SK-N-SH (cell line): ENCODE results near the gene LKAAEAR1. TPM values are rescaled to one million over a fixed set of nuclear protein-coding genes. Genes with fewer than 3 reads are reported as not detected.

ENCODE experiments used
- CTCF ChIA-PET: fragments of 300-600, 350-600 bp; formaldehyde crosslinking; extraction: SDS; loops from one replicate; lab custom pipeline; 2021; lab: Yijun Ruan, JAX
- POLR2A ChIA-PET: fragments of 350-600 bp; sonication (Branson Sonifier 250); formaldehyde crosslinking; extraction: SDS; loops from one replicate; lab custom pipeline; 2020; ENCODE audit warnings: antibody characterized with exemption, inconsistent platforms; lab: Yijun Ruan, JAX
- DNase-seq: peaks from one replicate; pipeline ENCODE4 v3.0.0; 2012
- H2AFZ ChIP-seq: fragments of 200-600 bp; sonication (generic); 2 replicates; pipeline ENCODE4 v1.8.1; 2016; ENCODE audit warnings: antibody characterized with exemption, mild to moderate bottlenecking, low read depth
- H3F3A ChIP-seq: fragments of 200-600 bp; sonication (generic); replicated peaks from 2 replicates; pipeline ENCODE3; 2016; ENCODE audit warnings: antibody characterized with exemption, mild to moderate bottlenecking; ENCODE audit not compliant: insufficient read depth
- H3K27ac ChIP-seq, 2 experiments: fragments of 200-500 bp in 1 of 2; fragments of 200-600 bp in 1 of 2; sonication (Bioruptor generic) in 1 of 2; sonication (generic), shearing (Covaris generic) in 1 of 2; 2 replicates each; pipeline versions ENCODE4 v1.5.1 to v1.6.1; 2014 to 2016; ENCODE audit warnings: low read depth in 2 of 2, inconsistent platforms in 1 of 2, low read length in 1 of 2, mild to moderate bottlenecking in 1 of 2, mixed read lengths in 1 of 2
- H3K27me3 ChIP-seq: fragments of 200-600 bp; sonication (generic), shearing (Covaris generic); 2 replicates; pipeline ENCODE4 v1.6.1; 2016; ENCODE audit warnings: mixed run types; ENCODE audit not compliant: insufficient read depth
- H3K36me3 ChIP-seq, 2 experiments: fragments of 200-500 bp in 1 of 2; fragments of 200-600 bp in 1 of 2; sonication (Bioruptor generic) in 1 of 2; sonication (generic) in 1 of 2; replicated peaks in 1 of 2; 2 replicates each; pipeline versions ENCODE3 to v1.5.1; 2014 to 2016; ENCODE audit warnings: low read length in 1 of 2, mild to moderate bottlenecking in 1 of 2; ENCODE audit not compliant: insufficient read depth in 2 of 2, control insufficient read depth in 1 of 2
- H3K4me1 ChIP-seq, 2 experiments: fragments of 200-500 bp in 1 of 2; fragments of 200-600 bp in 1 of 2; sonication (Bioruptor generic) in 1 of 2; sonication (generic), shearing (Covaris generic) in 1 of 2; 2 replicates each; pipeline versions ENCODE4 v1.5.1 to v1.6.1; 2014 to 2016; ENCODE audit warnings: low read depth in 1 of 2, low read length in 1 of 2, mixed run types in 1 of 2; ENCODE audit not compliant: insufficient read depth in 2 of 2, control insufficient read depth in 1 of 2
- H3K4me2 ChIP-seq: fragments of 200-600 bp; sonication (generic), shearing (Covaris generic); 2 replicates; pipeline ENCODE4 v1.6.1; 2017; ENCODE audit warnings: mixed run types
- H3K4me3 ChIP-seq, 2 experiments: fragments of 200-500 bp in 1 of 2; fragments of 200-600 bp in 1 of 2; sonication (Bioruptor generic) in 1 of 2; sonication (generic), shearing (Covaris generic) in 1 of 2; 2 replicates each; pipeline versions ENCODE4 v1.5.1 to v1.8.1; 2014 to 2016; ENCODE audit warnings: low read depth in 2 of 2, inconsistent platforms in 1 of 2, low read length in 1 of 2, mild to moderate bottlenecking in 1 of 2, mixed read lengths in 1 of 2, moderate library complexity in 1 of 2
- H3K79me2 ChIP-seq: fragments of 200-600 bp; sonication (generic); 2 replicates; pipeline ENCODE4 v1.8.1; 2017; ENCODE audit warnings: mild to moderate bottlenecking; ENCODE audit not compliant: insufficient read depth
- H3K9ac ChIP-seq: fragments of 200-600 bp; sonication (generic); 2 replicates; pipeline ENCODE4 v1.6.1; 2017; ENCODE audit warnings: mixed run types
- H3K9me2 ChIP-seq: fragments of 200-600 bp; sonication (generic); 2 replicates; pipeline ENCODE4 v1.6.1; 2017; ENCODE audit warnings: mixed run types
- H3K9me3 ChIP-seq: fragments of 200-600 bp; sonication (generic); 2 replicates; pipeline ENCODE4 v1.6.1; 2017; ENCODE audit warnings: mixed run types, mild to moderate bottlenecking, moderate library complexity
- H4K20me1 ChIP-seq: fragments of 200-600 bp; sonication (generic); 2 replicates; pipeline ENCODE4 v1.6.1; 2017; ENCODE audit warnings: mild to moderate bottlenecking, mixed run types; ENCODE audit not compliant: insufficient read depth
- CTCF ChIP-seq: fragments of 200-600 bp; sonication (generic); IDR thresholded peaks from 2 replicates; pipeline ENCODE4 v1.6.1; 2017; ENCODE audit warnings: antibody characterized with exemption, mild to moderate bottlenecking, moderate library complexity
- ELF1 ChIP-seq: IDR thresholded peaks from 2 replicates; pipeline ENCODE4 v1.4.0; 2012
- FOSL2 ChIP-seq: IDR thresholded peaks from 2 replicates; pipeline ENCODE4 v1.4.0; 2012; ENCODE audit warnings: low read depth, mild to moderate bottlenecking, moderate library complexity, borderline replicate concordance
- GATA2 ChIP-seq: sonication (generic); formaldehyde crosslinking; IDR thresholded peaks from 2 replicates; pipeline ENCODE4 v1.5.0; 2020; ENCODE audit warnings: mild to moderate bottlenecking, missing genetic modification reagents
- IRF3 ChIP-seq: fragments of 150-350 bp; IDR thresholded peaks from 2 replicates; pipeline ENCODE4 v1.6.1; 2016; ENCODE audit warnings: mild to moderate bottlenecking, low read depth, low read length
- MAX ChIP-seq: IDR thresholded peaks from 2 replicates; pipeline ENCODE4 v1.4.0; 2012; ENCODE audit warnings: low read depth
- MXI1 ChIP-seq: IDR thresholded peaks from 2 replicates; pipeline ENCODE4 v1.6.1; 2012; ENCODE audit warnings: mild to moderate bottlenecking, low read depth, low read length, improper control_type of control experiment
- NRF1 ChIP-seq: IDR thresholded peaks from 2 replicates; pipeline ENCODE4 v1.6.1; 2012; ENCODE audit warnings: low read depth, mild to moderate bottlenecking, low read length
- PBX3 ChIP-seq: IDR thresholded peaks from 2 replicates; pipeline ENCODE4; 2012
- POLR2AphosphoS5 ChIP-seq: IDR thresholded peaks from 2 replicates; pipeline ENCODE4 v1.6.1; 2012; ENCODE audit warnings: low read depth, low read length
- WGBS: methylation state at CpG from one replicate; pipeline ENCODE4 v1.1.6; 2017; ENCODE audit warnings: low lambda C conversion rate; 5-methylcytosine and 5-hydroxymethylcytosine counted together
- polyA plus RNA-seq, 3 experiments: library from polyadenylated mRNA; depleted of rRNA; stranded (reverse); fragments of >200 nt; gene quantifications; 2 replicates each; pipeline ENCODE4 v1.2.3, GENCODE V29; 2012

LKAAEAR1 gene
- polyA plus RNA-seq, 1 of the 3 experiments (the other 2 are of a cell fraction) = 0.71 TPM

GRCh38 chr20:64080013-64080812 lies 4.0 kb downstream of the LKAAEAR1 start, which contains the start of gene OPRL1:
Gene OPRL1, plus strand, starts transcription at chr20:64080082. Its CDS starts 12,639 bp downstream, at chr20:64092721.
- no peak for TF ChIP-seq ELF1
- no peak for TF ChIP-seq IRF3
- TF ChIP-seq MXI1 = no peak
- no peak for TF ChIP-seq CTCF
- TF ChIP-seq MAX = no peak
- no peak for TF ChIP-seq PBX3
- no peak for TF ChIP-seq NRF1
- no peak for TF ChIP-seq POLR2AphosphoS5
- TF ChIP-seq GATA2 (CRISPR knock-in tag) = no peak
- no peak for TF ChIP-seq FOSL2
- TF ChIP-seq, all 33 proteins: peak for 0
- H3K9me3 ChIP-seq = no peaks in the 10 kb centered on the region
- no peaks in the 10 kb centered on the region for H4K20me1 ChIP-seq
- no peaks in the 10 kb centered on the region for H3K36me3 ChIP-seq
- H3K4me1 ChIP-seq = peaks cover 13 to 36% of the 10 kb centered on the region in 2 experiments; a peak in 3 of 4 replicates
- H3K4me3 ChIP-seq = peak within 1 kb of the TSS; percentile 76 to 80
- no peaks in the 10 kb centered on the region; the same call in 1 of the 2 replicates for H3K27me3 ChIP-seq
- H3K4me2 ChIP-seq = peak within 1 kb of the TSS; percentile 99
- no peaks in the 10 kb centered on the region for H3K79me2 ChIP-seq
- 57% methylated on average over 14 of the region's 62 CpGs for whole genome bisulfite sequencing
- peaks cover 14% of the 10 kb centered on the region for H3F3A ChIP-seq
- POLR2A ChIA-PET = interaction anchor here (1.0 to 1.2 kb wide), 2 partner anchors 9 to 18 kb away, joined by 3 read pairs; partner anchors contain the start of gene TCEA2
- H3K9ac ChIP-seq = peak within 1 kb of the TSS; percentile 76
- peak within 1 kb of the TSS in 1 of 2 experiments; percentile 68; a peak in 2 of 4 replicates for H3K27ac ChIP-seq
- no peak for DNase-seq
- H3K9me2 ChIP-seq = no peaks in the 10 kb centered on the region
- peak within 1 kb of the TSS; percentile 72; the same call in 1 of the 2 replicates for H2AFZ ChIP-seq
- CTCF ChIA-PET = interaction anchor here (0.7 to 12.9 kb wide), 9 partner anchors 10 to 139 kb away, joined by 3 to 252 read pairs (median 6); partner anchors contain the start of gene NPBWR2
